ENCODE data around the gene CNTN1.

The CNTN1 gene

GRCh38 chr12:40834321-40834720, 142.1 kb downstream of the CNTN1 start:
- Histone ChIP-seq H3K36me3 (replicated peaks in 1 of 2; ENCODE audit: control insufficient read depth in 2 of 2, insufficient read depth in 2 of 2, low read length in 2 of 2) (no peaks in the 10 kb centered on the region), H3K79me1 (ENCODE audit: low read depth, low read length) (no peaks in the 10 kb centered on the region), H2BK15ac (ENCODE audit: low read length) (no peak overlapping the region), H2AK5ac (ENCODE audit: low read depth, low read length) (no peak overlapping the region), H2AFZ (ENCODE audit: low read length) (no peak overlapping the region), H2BK120ac (ENCODE audit: low read depth, low read length) (no peak overlapping the region), H4K8ac (ENCODE audit: low read depth, low read length) (no peak overlapping the region), H4K91ac (ENCODE audit: low read depth, low read length, poor library complexity) (no peak overlapping the region), H3K4me3 (ENCODE audit: low read length in 2 of 2) (no peak overlapping the region), H3K4ac (ENCODE audit: low read length) (no peak overlapping the region), H3K27me3 (ENCODE audit: control insufficient read depth in 3 of 3, insufficient read depth in 3 of 3, low read depth in 1 of 3, low read length in 3 of 3) (peaks cover 0 to 1% (median 0%) of the 10 kb centered on the region in 3 experiments), H3K18ac (ENCODE audit: low read length) (no peak overlapping the region), H3K9me3 (replicated peaks in 1 of 2; ENCODE audit: control insufficient read depth in 2 of 2, insufficient read depth in 1 of 2, low read depth in 1 of 2, low read length in 2 of 2) (peaks cover 0 to 2% of the 10 kb centered on the region in 2 donors), H3K27ac (replicated peaks; ENCODE audit: low read length) (no peak overlapping the region), H3K4me1 (ENCODE audit: control insufficient read depth in 2 of 2, insufficient read depth in 1 of 2, low read depth in 1 of 2, low read length in 2 of 2) (no peaks in the 10 kb centered on the region), H2BK12ac (ENCODE audit: low read length) (no peak overlapping the region), H3K23ac (ENCODE audit: low read depth, low read length, poor library complexity) (no peak overlapping the region), H3K9ac (ENCODE audit: low read depth, low read length, poor library complexity) (no peak overlapping the region), H2BK5ac (ENCODE audit: low read length) (no peak overlapping the region), H3K4me2 (ENCODE audit: insufficient read depth, low read length, poor library complexity, severe bottlenecking) (no peak overlapping the region), H3K14ac (ENCODE audit: low read length) (no peak overlapping the region)
- no CpG with 5 or more reads among the region's 5 CpGs for WGBS, 2 donors (ENCODE audit: extremely low coverage in 2 of 2, insufficient read length in 2 of 2, insufficient replicate concordance in 1 of 2)
- DNase-seq (ENCODE audit: low spot score) = no peak

GRCh38 chr12:40837891-40838429, 145.7 kb downstream of the CNTN1 start:
- Histone ChIP-seq H3K9me3 (replicated peaks in 1 of 2; ENCODE audit: control insufficient read depth in 2 of 2, insufficient read depth in 1 of 2, low read depth in 1 of 2, low read length in 2 of 2) (peaks cover 0 to 2% of the 10 kb centered on the region in 2 donors), H3K36me3 (replicated peaks in 1 of 2; ENCODE audit: control insufficient read depth in 2 of 2, insufficient read depth in 2 of 2, low read length in 2 of 2) (no peaks in the 10 kb centered on the region), H3K4ac (ENCODE audit: low read length) (no peak overlapping the region), H2BK120ac (ENCODE audit: low read depth, low read length) (peak overlapping the region; percentile 81), H3K18ac (ENCODE audit: low read length) (no peak overlapping the region), H2BK5ac (ENCODE audit: low read length) (no peak overlapping the region), H3K4me2 (ENCODE audit: insufficient read depth, low read length, poor library complexity, severe bottlenecking) (no peak overlapping the region), H2BK12ac (ENCODE audit: low read length) (peak overlapping the region; percentile 90), H3K79me1 (ENCODE audit: low read depth, low read length) (no peaks in the 10 kb centered on the region), H3K14ac (ENCODE audit: low read length) (no peak overlapping the region), H2AFZ (ENCODE audit: low read length) (no peak overlapping the region), H3K4me1 (ENCODE audit: control insufficient read depth in 2 of 2, insufficient read depth in 1 of 2, low read depth in 1 of 2, low read length in 2 of 2) (no peaks in the 10 kb centered on the region), H4K8ac (ENCODE audit: low read depth, low read length) (no peak overlapping the region), H3K9ac (ENCODE audit: low read depth, low read length, poor library complexity) (no peak overlapping the region), H3K27ac (replicated peaks; ENCODE audit: low read length) (no peak overlapping the region), H3K4me3 (ENCODE audit: low read length in 2 of 2) (no peak overlapping the region), H3K27me3 (ENCODE audit: control insufficient read depth in 3 of 3, insufficient read depth in 3 of 3, low read depth in 1 of 3, low read length in 3 of 3) (peaks cover 0 to 1% (median 0%) of the 10 kb centered on the region in 3 experiments), H2AK5ac (ENCODE audit: low read depth, low read length) (no peak overlapping the region), H4K91ac (ENCODE audit: low read depth, low read length, poor library complexity) (peak overlapping the region; percentile 64), H2BK15ac (ENCODE audit: low read length) (no peak overlapping the region), H3K23ac (ENCODE audit: low read depth, low read length, poor library complexity) (no peak overlapping the region)
- no peak for DNase-seq (ENCODE audit: low spot score)
- WGBS, 2 donors (ENCODE audit: extremely low coverage in 2 of 2, insufficient read length in 2 of 2, insufficient replicate concordance in 1 of 2) = no CpG with 5 or more reads among the region's 6 CpGs

- Histone ChIP-seq H2BK15ac (ENCODE audit: low read length) (no peak overlapping the region), H3K18ac (ENCODE audit: low read length) (no peak overlapping the region), H3K4ac (ENCODE audit: low read length) (no peak overlapping the region), H3K4me3 (ENCODE audit: low read length in 2 of 2) (no peak overlapping the region), H3K9me3 (replicated peaks in 1 of 2; ENCODE audit: control insufficient read depth in 2 of 2, insufficient read depth in 1 of 2, low read depth in 1 of 2, low read length in 2 of 2) (no peaks in the 10 kb centered on the region), H2BK120ac (ENCODE audit: low read depth, low read length) (no peak overlapping the region), H3K79me1 (ENCODE audit: low read depth, low read length) (no peaks in the 10 kb centered on the region), H2BK5ac (ENCODE audit: low read length) (no peak overlapping the region), H2BK12ac (ENCODE audit: low read length) (no peak overlapping the region), H3K27me3 (ENCODE audit: control insufficient read depth in 3 of 3, insufficient read depth in 3 of 3, low read depth in 1 of 3, low read length in 3 of 3) (no peaks in the 10 kb centered on the region), H3K23ac (ENCODE audit: low read depth, low read length, poor library complexity) (no peak overlapping the region), H2AFZ (ENCODE audit: low read length) (no peak overlapping the region), H3K9ac (ENCODE audit: low read depth, low read length, poor library complexity) (no peak overlapping the region), H3K4me2 (ENCODE audit: insufficient read depth, low read length, poor library complexity, severe bottlenecking) (no peak overlapping the region), H3K4me1 (ENCODE audit: control insufficient read depth in 2 of 2, insufficient read depth in 1 of 2, low read depth in 1 of 2, low read length in 2 of 2) (no peaks in the 10 kb centered on the region), H3K14ac (ENCODE audit: low read length) (no peak overlapping the region), H2AK5ac (ENCODE audit: low read depth, low read length) (no peak overlapping the region), H3K27ac (replicated peaks; ENCODE audit: low read length) (no peak overlapping the region), H4K91ac (ENCODE audit: low read depth, low read length, poor library complexity) (no peak overlapping the region), H4K8ac (ENCODE audit: low read depth, low read length) (no peak overlapping the region), H3K36me3 (replicated peaks in 1 of 2; ENCODE audit: control insufficient read depth in 2 of 2, insufficient read depth in 2 of 2, low read length in 2 of 2) (no peaks in the 10 kb centered on the region)
- no peak for DNase-seq (ENCODE audit: low spot score)
- WGBS, 2 donors (ENCODE audit: extremely low coverage in 2 of 2, insufficient read length in 2 of 2, insufficient replicate concordance in 1 of 2) = no CpG with 5 or more reads among the region's 3 CpGs
These were observed 151.3 kb downstream of the CNTN1 start for GRCh38 chr12:40843495-40843894.

- no CpG with 5 or more reads among the region's 1 CpG for WGBS, 2 donors (ENCODE audit: extremely low coverage in 2 of 2, insufficient read length in 2 of 2, insufficient replicate concordance in 1 of 2)
- Histone ChIP-seq H2BK12ac (ENCODE audit: low read length) (no peak overlapping the region), H2BK5ac (ENCODE audit: low read length) (no peak overlapping the region), H3K4ac (ENCODE audit: low read length) (no peak overlapping the region), H3K27ac (replicated peaks; ENCODE audit: low read length) (no peak overlapping the region), H2AK5ac (ENCODE audit: low read depth, low read length) (no peak overlapping the region), H3K4me3 (ENCODE audit: low read length in 2 of 2) (no peak overlapping the region), H3K79me1 (ENCODE audit: low read depth, low read length) (no peaks in the 10 kb centered on the region), H3K27me3 (ENCODE audit: control insufficient read depth in 3 of 3, insufficient read depth in 3 of 3, low read depth in 1 of 3, low read length in 3 of 3) (no peaks in the 10 kb centered on the region), H4K91ac (ENCODE audit: low read depth, low read length, poor library complexity) (no peak overlapping the region), H3K36me3 (replicated peaks in 1 of 2; ENCODE audit: control insufficient read depth in 2 of 2, insufficient read depth in 2 of 2, low read length in 2 of 2) (no peaks in the 10 kb centered on the region), H3K9ac (ENCODE audit: low read depth, low read length, poor library complexity) (no peak overlapping the region), H3K4me1 (ENCODE audit: control insufficient read depth in 2 of 2, insufficient read depth in 1 of 2, low read depth in 1 of 2, low read length in 2 of 2) (peaks cover 0 to 2% of the 10 kb centered on the region in 2 donors), H3K18ac (ENCODE audit: low read length) (no peak overlapping the region), H2BK15ac (ENCODE audit: low read length) (no peak overlapping the region), H3K4me2 (ENCODE audit: insufficient read depth, low read length, poor library complexity, severe bottlenecking) (no peak overlapping the region), H2AFZ (ENCODE audit: low read length) (no peak overlapping the region), H3K23ac (ENCODE audit: low read depth, low read length, poor library complexity) (no peak overlapping the region), H3K14ac (ENCODE audit: low read length) (no peak overlapping the region), H2BK120ac (ENCODE audit: low read depth, low read length) (no peak overlapping the region), H3K9me3 (replicated peaks in 1 of 2; ENCODE audit: control insufficient read depth in 2 of 2, insufficient read depth in 1 of 2, low read depth in 1 of 2, low read length in 2 of 2) (no peaks in the 10 kb centered on the region), H4K8ac (ENCODE audit: low read depth, low read length) (no peak overlapping the region)
- no peak for DNase-seq (ENCODE audit: low spot score)
These were observed 161.0 kb downstream of the CNTN1 start for GRCh38 chr12:40853221-40853620.

Measured in neuronal stem cell (in vitro differentiated cells).